ENCODE results near the gene KCNK1.

Gene KCNK1

GRCh38 chr1:233651563-233652233, 37.8 kb downstream of the KCNK1 start:
- 87 to 93% methylated on average over 5 of the region's 5 CpGs for WGBS, 2 experiments
- Histone ChIP-seq H3K36me3 (ENCODE audit: control insufficient read depth, insufficient read depth, low read length) (no peaks in the 10 kb centered on the region), H3K27ac (ENCODE audit: insufficient read depth, low read depth, low read length, poor library complexity, severe bottlenecking) (no peak overlapping the region), H3K4me3 (ENCODE audit: insufficient read depth, low read depth, low read length) (no peak overlapping the region), H3K27me3 (ENCODE audit: control insufficient read depth, insufficient read depth, low read length, poor library complexity, severe bottlenecking) (no peaks in the 10 kb centered on the region), H3K9me3 (ENCODE audit: control insufficient read depth, low read length) (no peaks in the 10 kb centered on the region), H3K4me1 (ENCODE audit: control insufficient read depth, insufficient read depth, low read length) (no peaks in the 10 kb centered on the region)

GRCh38 chr1:233652526-233652925, 38.6 kb downstream of the KCNK1 start:
- Histone ChIP-seq H3K4me1 (ENCODE audit: control insufficient read depth, insufficient read depth, low read length) (no peaks in the 10 kb centered on the region), H3K27me3 (ENCODE audit: control insufficient read depth, insufficient read depth, low read length, poor library complexity, severe bottlenecking) (no peaks in the 10 kb centered on the region), H3K4me3 (ENCODE audit: insufficient read depth, low read depth, low read length) (no peak overlapping the region), H3K36me3 (ENCODE audit: control insufficient read depth, insufficient read depth, low read length) (no peaks in the 10 kb centered on the region), H3K27ac (ENCODE audit: insufficient read depth, low read depth, low read length, poor library complexity, severe bottlenecking) (no peak overlapping the region), H3K9me3 (ENCODE audit: control insufficient read depth, low read length) (no peaks in the 10 kb centered on the region)
- WGBS, 2 experiments, result 93 to 94% methylated on average over 2 of the region's 2 CpGs

- Histone ChIP-seq H3K27ac (ENCODE audit: insufficient read depth, low read depth, low read length, poor library complexity, severe bottlenecking) (no peak overlapping the region), H3K4me1 (ENCODE audit: control insufficient read depth, insufficient read depth, low read length) (no peaks in the 10 kb centered on the region), H3K36me3 (ENCODE audit: control insufficient read depth, insufficient read depth, low read length) (no peaks in the 10 kb centered on the region), H3K9me3 (ENCODE audit: control insufficient read depth, low read length) (no peaks in the 10 kb centered on the region), H3K27me3 (ENCODE audit: control insufficient read depth, insufficient read depth, low read length, poor library complexity, severe bottlenecking) (no peaks in the 10 kb centered on the region), H3K4me3 (ENCODE audit: insufficient read depth, low read depth, low read length) (no peak overlapping the region)
- WGBS, 2 experiments, result 94 to 97% methylated on average over 5 of the region's 5 CpGs
Measured at GRCh38 chr1:233654658-233655280, 40.9 kb downstream of the KCNK1 start.

- H3K9me3 ChIP-seq (ENCODE audit: control insufficient read depth, low read length), result no peaks in the 10 kb centered on the region
- H3K36me3 ChIP-seq (ENCODE audit: control insufficient read depth, insufficient read depth, low read length), result no peaks in the 10 kb centered on the region
- no peak overlapping the region for H3K27ac ChIP-seq (ENCODE audit: insufficient read depth, low read depth, low read length, poor library complexity, severe bottlenecking)
- no peaks in the 10 kb centered on the region for H3K27me3 ChIP-seq (ENCODE audit: control insufficient read depth, insufficient read depth, low read length, poor library complexity, severe bottlenecking)
- H3K4me3 ChIP-seq (ENCODE audit: insufficient read depth, low read depth, low read length), result no peak overlapping the region
- 93 to 96% methylated on average over 4 of the region's 4 CpGs for WGBS, 2 experiments
- H3K4me1 ChIP-seq (ENCODE audit: control insufficient read depth, insufficient read depth, low read length), result no peaks in the 10 kb centered on the region
Measured at GRCh38 chr1:233655301-233655740, 41.4 kb downstream of the KCNK1 start.

GRCh38 chr1:233656032-233656635, 42.2 kb downstream of the KCNK1 start:
- Histone ChIP-seq H3K4me1 (ENCODE audit: control insufficient read depth, insufficient read depth, low read length) (no peaks in the 10 kb centered on the region), H3K9me3 (ENCODE audit: control insufficient read depth, low read length) (no peaks in the 10 kb centered on the region), H3K4me3 (ENCODE audit: insufficient read depth, low read depth, low read length) (no peak overlapping the region), H3K36me3 (ENCODE audit: control insufficient read depth, insufficient read depth, low read length) (no peaks in the 10 kb centered on the region), H3K27me3 (ENCODE audit: control insufficient read depth, insufficient read depth, low read length, poor library complexity, severe bottlenecking) (no peaks in the 10 kb centered on the region), H3K27ac (ENCODE audit: insufficient read depth, low read depth, low read length, poor library complexity, severe bottlenecking) (no peak overlapping the region)
- 79 to 80% methylated on average over 5 of the region's 5 CpGs for WGBS, 2 experiments

GRCh38 chr1:233656687-233657086, 42.8 kb downstream of the KCNK1 start:
- 91 to 92% methylated on average over 3 of the region's 3 CpGs for WGBS, 2 experiments
- no peak overlapping the region for H3K27ac ChIP-seq (ENCODE audit: insufficient read depth, low read depth, low read length, poor library complexity, severe bottlenecking)
- no peaks in the 10 kb centered on the region for H3K4me1 ChIP-seq (ENCODE audit: control insufficient read depth, insufficient read depth, low read length)
- H3K4me3 ChIP-seq (ENCODE audit: insufficient read depth, low read depth, low read length), result no peak overlapping the region
- H3K27me3 ChIP-seq (ENCODE audit: control insufficient read depth, insufficient read depth, low read length, poor library complexity, severe bottlenecking), result no peaks in the 10 kb centered on the region
- H3K9me3 ChIP-seq (ENCODE audit: control insufficient read depth, low read length), result no peaks in the 10 kb centered on the region
- H3K36me3 ChIP-seq (ENCODE audit: control insufficient read depth, insufficient read depth, low read length), result no peaks in the 10 kb centered on the region

- Histone ChIP-seq H3K27me3 (ENCODE audit: control insufficient read depth, insufficient read depth, low read length, poor library complexity, severe bottlenecking) (no peaks in the 10 kb centered on the region), H3K27ac (ENCODE audit: insufficient read depth, low read depth, low read length, poor library complexity, severe bottlenecking) (no peak overlapping the region), H3K36me3 (ENCODE audit: control insufficient read depth, insufficient read depth, low read length) (no peaks in the 10 kb centered on the region), H3K4me3 (ENCODE audit: insufficient read depth, low read depth, low read length) (no peak overlapping the region), H3K9me3 (ENCODE audit: control insufficient read depth, low read length) (no peaks in the 10 kb centered on the region), H3K4me1 (ENCODE audit: control insufficient read depth, insufficient read depth, low read length) (no peaks in the 10 kb centered on the region)
- 89 to 94% methylated on average over 2 of the region's 2 CpGs for WGBS, 2 experiments
Measured at GRCh38 chr1:233657466-233657865, 43.6 kb downstream of the KCNK1 start.

GRCh38 chr1:233659495-233659894, 45.6 kb downstream of the KCNK1 start:
- no peak overlapping the region for H3K27ac ChIP-seq (ENCODE audit: insufficient read depth, low read depth, low read length, poor library complexity, severe bottlenecking)
- no peak overlapping the region for H3K4me3 ChIP-seq (ENCODE audit: insufficient read depth, low read depth, low read length)
- no peaks in the 10 kb centered on the region for H3K9me3 ChIP-seq (ENCODE audit: control insufficient read depth, low read length)
- 95 to 97% methylated on average over 6 to 7 of the region's 7 CpGs for WGBS, 2 experiments
- no peaks in the 10 kb centered on the region for H3K36me3 ChIP-seq (ENCODE audit: control insufficient read depth, insufficient read depth, low read length)
- no peaks in the 10 kb centered on the region for H3K27me3 ChIP-seq (ENCODE audit: control insufficient read depth, insufficient read depth, low read length, poor library complexity, severe bottlenecking)
- no peaks in the 10 kb centered on the region for H3K4me1 ChIP-seq (ENCODE audit: control insufficient read depth, insufficient read depth, low read length)

GRCh38 chr1:233661376-233662159, 47.7 kb downstream of the KCNK1 start:
- no peak overlapping the region for H3K27ac ChIP-seq (ENCODE audit: insufficient read depth, low read depth, low read length, poor library complexity, severe bottlenecking)
- H3K27me3 ChIP-seq (ENCODE audit: control insufficient read depth, insufficient read depth, low read length, poor library complexity, severe bottlenecking), result no peaks in the 10 kb centered on the region
- no peak overlapping the region for H3K4me3 ChIP-seq (ENCODE audit: insufficient read depth, low read depth, low read length)
- H3K4me1 ChIP-seq (ENCODE audit: control insufficient read depth, insufficient read depth, low read length), result no peaks in the 10 kb centered on the region
- H3K36me3 ChIP-seq (ENCODE audit: control insufficient read depth, insufficient read depth, low read length), result no peaks in the 10 kb centered on the region
- no peaks in the 10 kb centered on the region for H3K9me3 ChIP-seq (ENCODE audit: control insufficient read depth, low read length)
- 92 to 96% methylated on average over 11 of the region's 11 CpGs for WGBS, 2 experiments

Measured in ectodermal cell (in vitro differentiated cells).